Fibroblast of the conjunctiva (primary cell): Measurements from ENCODE around the gene PDE9A.

ENCODE experiments used
- DNase-seq: peaks from one replicate; pipeline ENCODE4 v3.0.0-alpha.2; 2010; ENCODE audit warnings: low read depth

The PDE9A gene

DNA sequence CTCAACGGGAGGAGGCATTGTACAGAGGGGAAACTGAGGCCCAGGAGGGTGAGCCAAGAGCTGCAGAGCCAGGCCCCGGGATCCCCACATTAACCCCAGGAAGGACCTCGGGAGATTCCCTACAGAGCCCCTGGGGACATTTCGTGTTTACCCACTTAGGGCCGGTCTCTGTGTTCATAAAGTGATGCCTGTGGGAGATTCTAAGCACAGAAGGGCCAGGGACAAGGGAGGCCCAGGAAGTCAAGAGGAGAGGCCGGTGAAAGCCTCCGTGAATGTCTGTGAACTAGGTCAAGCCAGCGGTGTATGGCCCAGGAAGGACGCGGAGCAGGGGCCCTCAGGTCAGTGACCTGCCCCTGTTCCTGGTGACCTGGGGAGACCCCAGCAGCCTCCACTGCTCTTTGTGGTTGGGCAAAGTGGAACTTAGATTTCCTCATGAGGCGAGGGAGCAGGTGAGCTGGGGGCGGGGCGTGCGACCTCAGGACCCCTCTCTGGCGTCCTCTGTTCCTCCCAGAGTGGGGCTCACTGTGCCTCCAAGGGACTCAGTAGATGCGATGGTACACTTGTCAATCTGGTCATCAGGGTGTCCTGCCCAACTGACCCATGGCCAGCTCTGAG lies 34.9 kb downstream of the PDE9A start:
- DNase-seq, result no peak

- no peak for DNase-seq
Observed at GRCh38 chr21:42688841-42689371, 35.5 kb downstream of the PDE9A start.

DNA sequence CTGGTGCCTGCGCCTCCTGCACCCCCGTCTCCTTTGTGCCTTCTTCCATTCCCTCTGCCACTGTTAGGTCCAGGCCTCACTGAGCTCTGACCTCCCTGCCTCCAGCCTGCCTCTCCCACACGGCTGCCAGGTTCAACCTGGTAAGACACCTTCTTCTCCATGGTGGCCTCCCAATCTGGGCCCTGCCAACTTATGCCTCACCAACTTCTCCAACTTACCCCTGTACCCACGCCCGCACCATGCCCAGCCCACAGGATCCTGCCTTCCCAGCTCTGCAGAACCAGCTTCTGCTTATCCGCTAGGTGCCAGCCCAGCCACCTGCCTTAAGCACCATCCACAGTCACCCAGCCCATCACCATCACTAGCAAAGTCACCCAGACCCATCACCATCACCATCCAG lies 37.2 kb downstream of the PDE9A start:
- no peak for DNase-seq

- no peak for DNase-seq
Observed at GRCh38 chr21:42691901-42692559, 38.6 kb downstream of the PDE9A start.

- no peak for DNase-seq
Observed at GRCh38 chr21:42692688-42693087, 39.3 kb downstream of the PDE9A start.

GRCh38 chr21:42694751-42695696 lies 41.6 kb downstream of the PDE9A start:
- DNase-seq, result no peak

DNA sequence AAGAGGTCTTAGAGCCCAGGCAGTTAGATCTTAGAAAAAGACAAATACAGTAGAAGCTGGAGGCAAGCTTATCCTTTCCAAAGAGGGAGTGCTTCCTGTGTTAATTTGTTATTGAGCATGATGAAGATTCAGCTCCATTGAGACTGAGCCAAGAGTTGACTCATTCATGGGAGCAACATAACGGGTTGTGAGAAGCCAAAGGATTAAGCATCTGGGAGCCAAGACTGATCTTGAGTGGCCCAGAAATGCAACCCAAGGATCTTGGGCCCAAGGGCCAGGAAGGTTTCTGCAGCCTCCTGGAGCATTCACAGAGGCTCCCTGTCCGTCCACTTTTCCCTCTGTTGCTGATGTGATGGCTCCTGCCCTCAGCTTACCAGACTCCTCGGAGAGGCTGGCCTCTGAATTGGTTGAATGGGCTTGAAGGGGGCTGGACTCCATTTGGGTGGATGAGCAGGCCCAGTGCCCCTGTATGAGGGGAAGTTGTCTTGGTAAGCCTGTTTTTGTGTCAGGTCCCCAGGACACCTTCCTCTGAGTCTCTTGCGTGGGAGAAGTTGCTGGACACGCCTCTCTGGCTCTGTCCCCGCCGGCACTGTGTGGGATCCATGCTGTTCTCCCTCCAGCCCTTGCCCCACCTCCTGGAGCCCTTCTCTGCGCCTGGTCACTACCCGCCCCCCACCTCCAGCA lies 42.4 kb downstream of the PDE9A start:
- peak; percentile 34 for DNase-seq

- no peak for DNase-seq
Observed at GRCh38 chr21:42696501-42697040, 43.1 kb downstream of the PDE9A start.

GRCh38 chr21:42698733-42699132 lies 45.3 kb downstream of the PDE9A start:
- DNase-seq, result no peak

DNA sequence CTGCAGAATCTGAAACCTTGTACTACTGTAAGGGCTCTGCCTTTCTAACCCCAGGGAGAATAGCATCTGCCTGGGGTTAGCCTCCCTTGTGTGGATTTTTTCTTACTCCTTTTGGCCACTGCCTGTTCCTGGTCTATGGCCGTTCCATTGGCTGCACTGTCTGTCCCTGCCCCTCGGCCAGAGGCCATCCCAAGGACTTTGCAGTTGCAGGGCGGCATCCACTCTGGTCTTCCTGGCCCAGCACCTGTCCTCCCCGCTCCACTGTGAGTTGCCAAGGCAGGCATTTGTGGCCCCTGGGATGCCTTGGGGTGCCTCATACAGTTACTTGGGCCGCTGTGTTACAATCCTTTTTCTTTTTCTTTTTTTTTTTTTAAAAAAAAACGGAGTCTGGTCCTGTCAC lies 45.8 kb downstream of the PDE9A start:
- DNase-seq, result no peak

DNA sequence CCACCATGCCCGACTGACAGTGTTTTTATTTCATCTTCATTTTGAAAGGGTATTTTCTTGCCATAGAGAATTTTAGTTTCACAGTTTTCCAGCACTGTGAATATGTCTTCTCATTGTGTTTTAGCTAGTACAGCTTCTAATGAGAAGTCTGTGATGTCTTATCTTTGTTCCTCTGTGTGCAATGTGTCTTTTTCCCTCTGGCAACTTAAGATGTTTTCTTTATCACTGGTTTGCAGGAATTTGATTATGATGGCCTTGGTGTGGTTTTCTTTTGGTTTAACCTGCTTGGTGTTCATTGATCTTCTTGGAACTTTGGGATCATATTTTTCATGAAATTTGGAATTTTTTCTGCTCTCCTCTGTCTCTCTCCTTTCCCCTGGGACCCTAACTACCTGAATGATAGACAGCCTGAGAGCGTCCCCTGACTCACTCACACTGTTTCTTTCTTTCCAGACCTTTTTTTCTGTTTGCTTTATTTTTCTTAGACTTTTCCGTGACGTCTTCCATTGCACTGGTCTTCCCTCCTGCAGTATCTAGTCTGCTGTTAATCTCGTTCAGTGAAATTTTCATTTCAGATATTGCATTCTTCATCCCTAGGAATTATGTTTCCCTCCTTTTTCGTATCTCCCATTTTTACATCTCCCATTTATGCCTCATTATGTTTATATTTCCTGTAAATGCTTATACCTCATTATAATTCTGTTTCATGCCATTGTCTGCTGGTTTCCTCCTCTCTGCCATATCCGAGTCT lies 48.5 kb downstream of the PDE9A start:
- DNase-seq, result no peak

GRCh38 chr21:42702720-42703119 lies 49.3 kb downstream of the PDE9A start:
- DNase-seq, result no peak

- DNase-seq, result no peak
Observed at GRCh38 chr21:42703136-42703908, 49.9 kb downstream of the PDE9A start.

- DNase-seq, result no peak
Observed at GRCh38 chr21:42703965-42704364, 50.5 kb downstream of the PDE9A start.

DNA sequence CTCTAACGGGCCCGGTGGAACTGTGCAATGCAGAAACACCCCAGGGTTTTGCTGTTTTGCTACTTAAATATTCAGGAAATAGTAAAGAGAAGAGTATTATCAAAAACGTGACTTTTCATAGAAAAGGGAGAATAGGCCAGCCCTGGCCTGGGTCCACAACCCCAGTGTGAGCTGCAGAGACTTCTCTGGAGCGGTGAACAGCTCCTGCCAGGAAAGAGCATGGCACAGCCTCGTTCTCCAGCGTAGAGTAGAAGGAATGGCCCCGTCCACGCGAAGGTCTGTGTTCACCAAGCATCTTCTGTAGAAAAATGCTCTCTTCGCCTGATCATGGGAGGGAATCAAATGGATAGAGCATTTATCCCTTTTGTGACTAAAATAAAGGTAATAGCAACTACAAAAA lies 51.4 kb downstream of the PDE9A start:
- no peak for DNase-seq

DNA sequence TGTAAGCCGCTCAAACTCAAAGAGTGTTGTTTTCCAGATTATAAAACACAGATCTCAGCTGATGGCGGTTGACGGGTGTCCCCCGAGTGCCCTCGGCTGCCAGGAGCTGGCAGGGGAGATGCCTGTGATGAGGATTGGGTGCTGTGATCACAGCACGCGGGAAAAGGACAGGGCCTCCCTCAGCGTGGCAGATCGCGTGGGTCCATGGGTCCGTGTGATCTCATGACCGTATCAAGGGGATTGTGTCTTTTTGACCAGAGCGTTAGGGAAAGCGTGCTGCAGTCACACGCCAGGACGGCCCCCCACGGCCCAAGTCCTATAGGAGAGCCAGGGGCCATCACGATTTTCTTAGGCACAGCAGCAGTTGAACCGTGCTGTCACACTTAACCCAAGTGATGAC lies 51.9 kb downstream of the PDE9A start:
- DNase-seq, result no peak

GRCh38 chr21:42705746-42706374 lies 52.4 kb downstream of the PDE9A start:
- DNase-seq, result no peak

GRCh38 chr21:42706765-42707164 lies 53.3 kb downstream of the PDE9A start:
- no peak for DNase-seq

- DNase-seq, result no peak
Observed at GRCh38 chr21:42707207-42707830, 53.9 kb downstream of the PDE9A start.
